Suppressor macrophage (primary cell): ENCODE measurements around the gene SLC7A1.

Experiments used
- DNase-seq, 4 experiments: peaks; one replicate each; pipeline ENCODE4 v3.0.0-alpha.2; 2020 to 2022

Gene SLC7A1

GRCh38 chr13:29508130-29508875, 87.2 kb downstream of the SLC7A1 start:
- peak; percentile 80 to 88 (median 87) for DNase-seq

- no peak for DNase-seq
Observed at GRCh38 chr13:29507356-29507755, 88.1 kb downstream of the SLC7A1 start.

- no peak for DNase-seq
Observed at GRCh38 chr13:29505950-29506349, 89.5 kb downstream of the SLC7A1 start.

GRCh38 chr13:29505511-29505910, 90.0 kb downstream of the SLC7A1 start:
- DNase-seq = no peak

- no peak for DNase-seq
Observed at GRCh38 chr13:29504691-29505090, 90.8 kb downstream of the SLC7A1 start.

- DNase-seq = peak in 2 of 4 experiments; percentile 4 to 13
Observed at GRCh38 chr13:29503041-29503837, 92.2 kb downstream of the SLC7A1 start.

- DNase-seq = no peak
Observed at GRCh38 chr13:29502391-29503008, 93.0 kb downstream of the SLC7A1 start.

GRCh38 chr13:29501674-29502073, 93.8 kb downstream of the SLC7A1 start:
- no peak for DNase-seq

GRCh38 chr13:29500386-29500785, 95.1 kb downstream of the SLC7A1 start:
- no peak for DNase-seq

GRCh38 chr13:29499506-29500165, 95.9 kb downstream of the SLC7A1 start:
- DNase-seq = no peak

- DNase-seq = no peak
Observed at GRCh38 chr13:29498426-29499040, 97.0 kb downstream of the SLC7A1 start.

- DNase-seq = no peak
Observed at GRCh38 chr13:29497137-29497654, 98.3 kb downstream of the SLC7A1 start.

GRCh38 chr13:29496241-29496712, 99.2 kb downstream of the SLC7A1 start:
- DNase-seq = peak; percentile 66 to 82 (median 78)

GRCh38 chr13:29494520-29494919, 101.0 kb downstream of the SLC7A1 start:
- no peak for DNase-seq

GRCh38 chr13:29493796-29494195, 101.7 kb downstream of the SLC7A1 start:
- DNase-seq = no peak

- DNase-seq = no peak
Observed at GRCh38 chr13:29491248-29491647, 104.2 kb downstream of the SLC7A1 start.

- DNase-seq = no peak
Observed at GRCh38 chr13:29490561-29490885, 105.0 kb downstream of the SLC7A1 start.

- no peak for DNase-seq
Observed at GRCh38 chr13:29489650-29490560, 105.6 kb downstream of the SLC7A1 start.

GRCh38 chr13:29487466-29488454, 107.7 kb downstream of the SLC7A1 start:
- no peak for DNase-seq

GRCh38 chr13:29486551-29486950, 108.9 kb downstream of the SLC7A1 start:
- peak; percentile 30 to 68 (median 46) for DNase-seq
